Psoas muscle (tissue), 8 donors: ENCODE results near the gene MBLAC1. TPM values are rescaled to one million over a fixed set of nuclear protein-coding genes. Genes with fewer than 3 reads are reported as not detected.
A peak's percentile ranks its signal among the peaks of the same experiment; 100 is the strongest.

Source experiments
- ATAC-seq, 4 donors: fragments of 200-7000 bp; cut with Tn5 transposase; one replicate each; pipeline ENCODE4 v1.9.1; 2020; ENCODE audit warnings: moderate library complexity in 3 of 4, mild to moderate bottlenecking in 2 of 4
- DNase-seq, 2 donors: peaks; one replicate each; pipeline ENCODE4 v3.0.0-alpha.2; 2020
- H3K27ac ChIP-seq: fragments of 200-600 bp; one replicate; pipeline ENCODE4 v1.8.0; 2022
- H3K27me3 ChIP-seq, 3 donors: fragments of 200-600 bp in 1 of 3; one replicate each; pipeline versions ENCODE4 v1.6.1 to v1.8.0; 2013 to 2022; ENCODE audit warnings: low read length in 2 of 3, mild to moderate bottlenecking in 2 of 3, moderate library complexity in 1 of 3; ENCODE audit not compliant: insufficient read depth in 3 of 3
- H3K36me3 ChIP-seq, 2 donors: fragments of 200-600 bp in 1 of 2; one replicate each; pipeline versions ENCODE4 v1.6.1 to v1.8.0; 2013 to 2022; ENCODE audit warnings: low read depth in 1 of 2, mild to moderate bottlenecking in 1 of 2, moderate library complexity in 1 of 2; ENCODE audit not compliant: insufficient read depth in 1 of 2
- H3K4me1 ChIP-seq: fragments of 200-600 bp; one replicate; pipeline ENCODE4 v1.8.0; 2022
- H3K4me3 ChIP-seq: fragments of 200-600 bp; one replicate; pipeline ENCODE4 v1.8.0; 2022; ENCODE audit warnings: mild to moderate bottlenecking
- H3K9me3 ChIP-seq: fragments of 200-600 bp; one replicate; pipeline ENCODE4 v1.8.0; 2022
- WGBS, 3 donors: extraction: QIAGEN DNeasy Blood & Tissue Kit; methylation state at CpG; one replicate each; pipeline versions ENCODE4 v1.1.6 to v1.1.7; 2013; 5-methylcytosine and 5-hydroxymethylcytosine counted together
- intact Hi-C, 2 donors: fragments of 100-400 bp; cut with DNase I; formaldehyde crosslinking; loops; one replicate each; pipeline versions ENCODE4 v1.11.0 to v1.14.2; 2022
- polyA plus RNA-seq, 3 donors: library from polyadenylated mRNA; stranded (reverse); fragments of 200-250 nt; gene quantifications; one replicate each; pipeline ENCODE4 v1.2.3, GENCODE V29; 2013
- total RNA-seq, 4 donors: library from RNA; stranded (reverse); fragmentation: NEBNext Ultra II Directional in 2 of 4; extraction: Animal tissue kit (Norgen Biotek cat#: 25700) in 2 of 4; gene quantifications; one replicate each; pipeline versions ENCODE4 v1.2.1 to v1.2.4, GENCODE V29; 2021 to 2023
- TF ChIP-seq, protein P1 (sequence below): fragments of 200-600 bp; IDR thresholded peaks from one replicate; pipeline ENCODE4 v1.8.0; 2022; ENCODE audit warnings: antibody characterized with exemption
- donor health status: healthy with polysubstance abuse.
- donor health status: DM: no; HTN: no; CAD: no; lungs with moderate emphysema.
- donor health status: Bipolar disorder and iron deficiency.
- donor health status: healthy.
- donor health status: DM: yes; HTN: yes; CAD: no.
- donor health status: DM: no; HTN: no; CAD: no.
- donor health status: DM: no; HTN: no; CAD: no.
- donor health status: DM: yes; HTN: yes; CAD: no.

Gene MBLAC1
- total and polyA plus RNA-seq, 7 donors, result 0.91 to 3.8 (median 2.0) TPM

DNA sequence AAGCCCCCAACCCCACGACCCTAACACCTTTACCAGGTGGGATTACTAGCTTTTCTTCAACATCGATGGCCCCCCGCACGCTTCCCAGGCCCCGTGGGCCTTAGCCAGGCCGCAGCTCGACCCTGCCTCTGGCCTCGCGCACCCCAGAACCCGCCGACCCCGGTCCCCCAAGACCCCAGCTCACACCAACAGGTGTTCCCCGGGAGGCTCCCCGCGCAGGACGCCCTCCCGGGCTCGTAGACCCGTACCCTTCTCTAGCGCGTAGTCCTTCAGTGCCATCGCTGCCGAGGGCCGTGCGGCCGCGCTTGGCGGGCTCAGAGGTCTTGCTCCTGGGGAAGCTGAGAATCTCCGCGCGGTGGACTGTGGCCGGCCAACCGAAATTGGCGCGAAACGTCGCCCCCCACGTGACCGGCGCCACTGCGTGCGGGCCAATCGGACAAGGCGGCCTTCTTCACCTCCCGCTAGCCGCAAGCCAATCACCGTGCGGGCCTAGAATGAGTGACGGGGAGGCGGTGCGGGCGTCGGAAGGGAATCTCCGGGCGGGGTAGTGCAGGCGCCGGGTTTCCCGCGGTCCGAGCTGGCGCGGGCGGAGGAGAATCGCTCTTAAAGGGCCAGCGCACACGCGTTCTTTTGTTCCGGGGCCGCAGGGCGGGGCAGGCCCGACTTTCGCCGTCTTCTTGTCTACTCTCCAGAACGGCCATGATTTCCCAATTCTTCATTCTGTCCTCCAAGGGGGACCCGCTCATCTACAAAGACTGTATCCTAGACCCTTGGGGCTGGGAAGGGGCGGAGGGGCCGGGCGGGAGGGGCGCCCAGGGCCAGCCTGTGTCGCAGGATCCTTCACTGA lies 25.5 kb upstream of the MBLAC1 start, which contains the start of the genes AP4M1 and MCM7:
Gene AP4M1 (plus strand): TSS at position 628 of the 847 bp plus-strand sequence. CDS start 72 bp downstream, at position 700.
Gene MCM7 (minus strand): TSS at position 382 of the 847 bp plus-strand sequence. CDS start 103 bp downstream, at position 279.
- TF ChIP-seq, protein P1, sequence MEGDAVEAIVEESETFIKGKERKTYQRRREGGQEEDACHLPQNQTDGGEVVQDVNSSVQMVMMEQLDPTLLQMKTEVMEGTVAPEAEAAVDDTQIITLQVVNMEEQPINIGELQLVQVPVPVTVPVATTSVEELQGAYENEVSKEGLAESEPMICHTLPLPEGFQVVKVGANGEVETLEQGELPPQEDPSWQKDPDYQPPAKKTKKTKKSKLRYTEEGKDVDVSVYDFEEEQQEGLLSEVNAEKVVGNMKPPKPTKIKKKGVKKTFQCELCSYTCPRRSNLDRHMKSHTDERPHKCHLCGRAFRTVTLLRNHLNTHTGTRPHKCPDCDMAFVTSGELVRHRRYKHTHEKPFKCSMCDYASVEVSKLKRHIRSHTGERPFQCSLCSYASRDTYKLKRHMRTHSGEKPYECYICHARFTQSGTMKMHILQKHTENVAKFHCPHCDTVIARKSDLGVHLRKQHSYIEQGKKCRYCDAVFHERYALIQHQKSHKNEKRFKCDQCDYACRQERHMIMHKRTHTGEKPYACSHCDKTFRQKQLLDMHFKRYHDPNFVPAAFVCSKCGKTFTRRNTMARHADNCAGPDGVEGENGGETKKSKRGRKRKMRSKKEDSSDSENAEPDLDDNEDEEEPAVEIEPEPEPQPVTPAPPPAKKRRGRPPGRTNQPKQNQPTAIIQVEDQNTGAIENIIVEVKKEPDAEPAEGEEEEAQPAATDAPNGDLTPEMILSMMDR, result no peak
- WGBS, 3 donors, result 0 to 1% (median 1%) methylated on average over 74 to 80 of the region's 80 CpGs
- Histone ChIP-seq H3K4me3 (peak within 1 kb of the TSS; percentile 77), H3K9me3 (no peaks in the 10 kb centered on the region), H3K27ac (peak within 1 kb of the TSS; percentile 90), H3K36me3 (peaks cover 9 to 67% of the 10 kb centered on the region in 2 donors), H3K4me1 (peaks cover 18% of the 10 kb centered on the region), H3K27me3 (no peaks in the 10 kb centered on the region)
- intact Hi-C loops, result loop anchor here in 1 of 2 donors (1.0 to 2.0 kb wide), 2 partner anchors 18 to 52 kb away; partner anchors contain the start of genes CNPY4, TAF6 and ZSCAN21
- DNase-seq (peak; percentile 99 to 100), ATAC-seq (peak; percentile 94 to 95 (median 95))

DNA sequence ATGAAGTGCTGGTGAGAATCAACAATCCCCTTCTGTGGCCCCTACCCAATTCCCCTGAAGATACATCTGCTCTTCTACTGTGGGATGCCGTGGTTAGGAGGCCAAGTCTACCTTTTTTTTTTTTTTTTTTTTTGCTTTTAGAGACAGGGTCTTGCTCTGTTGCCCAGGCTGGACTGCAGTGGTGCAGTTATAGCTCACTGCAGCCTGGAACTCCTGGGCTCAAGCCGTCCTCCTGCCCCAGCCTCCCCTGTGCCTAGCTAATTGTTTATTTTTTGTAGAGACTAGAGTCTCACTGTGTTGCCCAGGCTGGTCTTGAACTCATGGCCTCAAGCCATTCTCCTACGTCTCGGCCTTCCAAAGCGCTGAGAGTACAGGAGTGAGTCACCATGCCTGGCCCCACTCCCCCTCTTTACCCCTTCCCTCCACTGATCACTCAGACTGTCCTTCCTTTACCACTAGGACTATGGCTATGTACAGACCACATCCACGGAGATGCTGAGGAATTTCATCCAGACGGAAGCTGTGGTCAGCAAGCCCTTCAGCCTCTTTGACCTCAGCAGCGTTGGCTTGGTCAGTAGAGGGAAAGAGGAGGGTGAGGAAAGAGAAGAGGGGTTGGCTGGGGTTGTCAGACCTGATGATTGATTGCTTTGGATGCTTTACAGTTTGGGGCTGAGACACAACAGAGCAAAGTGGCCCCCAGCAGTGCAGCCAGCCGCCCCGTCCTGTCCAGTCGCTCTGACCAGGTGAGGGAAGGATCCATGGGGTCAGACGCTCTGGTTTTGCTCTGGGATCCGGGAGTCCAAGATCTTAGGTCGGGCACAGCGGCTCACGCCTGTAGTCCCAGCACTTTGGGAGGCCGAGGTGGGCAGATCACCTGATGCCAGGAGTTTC lies 23.6 kb upstream of the MBLAC1 start:
- no peak overlapping the region for H3K27ac ChIP-seq
- H3K36me3 ChIP-seq, result peaks cover 4 to 65% of the 10 kb centered on the region in 2 donors
- ATAC-seq, result no peak
- H3K27me3 ChIP-seq, result no peaks in the 10 kb centered on the region
- no peak for DNase-seq
- intact Hi-C loops, result no loop called here
- peaks cover 18% of the 10 kb centered on the region for H3K4me1 ChIP-seq
- no peaks in the 10 kb centered on the region for H3K9me3 ChIP-seq
- WGBS, 3 donors, result 84 to 88% (median 88%) methylated on average over 17 of the region's 17 CpGs
- TF ChIP-seq, protein P1, result no peak
- H3K4me3 ChIP-seq, result no peak overlapping the region

DNA sequence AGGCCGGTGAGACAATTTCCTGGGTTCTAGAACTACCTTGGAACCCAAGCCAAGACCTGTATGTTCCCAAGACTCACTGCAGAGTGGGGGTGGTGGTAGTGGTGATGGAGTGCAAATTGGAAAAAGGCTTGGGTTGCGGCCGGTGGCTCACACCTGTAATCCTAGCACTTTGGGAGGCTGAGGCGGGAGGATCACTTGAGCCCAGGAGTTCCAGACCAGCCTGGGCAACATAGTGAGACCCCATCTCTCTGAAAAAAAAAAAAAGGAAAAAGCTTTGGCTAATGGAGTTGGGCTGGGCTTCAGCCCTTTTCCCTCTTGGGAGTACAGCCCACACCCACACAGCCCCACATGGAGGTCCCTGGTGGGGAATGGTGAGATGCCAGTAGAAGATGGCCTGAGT lies 21.2 kb upstream of the MBLAC1 start:
- no peak for DNase-seq
- 87 to 92% (median 91%) methylated on average over 4 of the region's 4 CpGs for WGBS, 3 donors
- H3K27me3 ChIP-seq, result no peaks in the 10 kb centered on the region
- ATAC-seq, result no peak
- intact Hi-C loops, result no loop called here
- H3K36me3 ChIP-seq, result peaks cover 0 to 72% of the 10 kb centered on the region in 2 donors
- no peaks in the 10 kb centered on the region for H3K9me3 ChIP-seq
- H3K4me3 ChIP-seq, result no peak overlapping the region
- peaks cover 8% of the 10 kb centered on the region for H3K4me1 ChIP-seq
- H3K27ac ChIP-seq, result no peak overlapping the region
- TF ChIP-seq, protein P1, result no peak

- no peak for ATAC-seq
- no peak for DNase-seq
- intact Hi-C loops, result no loop called here
- H3K27ac ChIP-seq, result no peak overlapping the region
- no peaks in the 10 kb centered on the region for H3K27me3 ChIP-seq
- peaks cover 0 to 83% of the 10 kb centered on the region in 2 donors for H3K36me3 ChIP-seq
- no peaks in the 10 kb centered on the region for H3K9me3 ChIP-seq
- H3K4me1 ChIP-seq, result peaks cover 8% of the 10 kb centered on the region
- 72 to 78% (median 75%) methylated on average over 16 to 17 of the region's 17 CpGs for WGBS, 3 donors
- H3K4me3 ChIP-seq, result no peak overlapping the region
- TF ChIP-seq, protein P1, result no peak
Observed at GRCh38 chr7:100106633-100107032, 20.1 kb upstream of the MBLAC1 start.
